HCT116 (cell line): ENCODE measurements around the gene WDR82. TPM values are rescaled to one million over a fixed set of nuclear protein-coding genes. Genes with fewer than 3 reads are reported as not detected.

Experiments
- ATAC-seq: fragments of 200-7000 bp; cut with Tn5 transposase; 2 replicates; pipeline ENCODE4 v1.9.1; 2020; ENCODE audit warnings: mild to moderate bottlenecking, moderate library complexity
- BruUV-seq: library from RNA; stranded (reverse); fragments of 400-500 nt; replicated peaks from 2 replicates; lab custom pipeline; 2021; lab: Mats Ljungman, UMichigan
- CTCF ChIA-PET: fragments of 300-600 bp; sonication (Branson Sonifier 250); formaldehyde crosslinking; loops from one replicate; lab custom pipeline; 2021; ENCODE audit warnings: antibody characterized with exemption; lab: Charles Lee
- POLR2A ChIA-PET: fragments of 300-600, 350-600 bp; sonication (Branson Sonifier 250); formaldehyde crosslinking; loops from one replicate; lab custom pipeline; 2021; ENCODE audit warnings: antibody characterized with exemption; lab: Charles Lee
- RAD21 ChIA-PET, 2 experiments: fragments of 300-600 bp; sonication (Branson Sonifier 250); formaldehyde crosslinking; loops; one replicate each; lab custom pipeline; 2023; ENCODE audit warnings: low total read pairs in 2 of 2; ENCODE audit not compliant: uncharacterized antibody in 2 of 2, unreplicated experiment in 2 of 2, low non-redundant PET in 1 of 2; lab: Charles Lee
- DNase-seq: peaks from one replicate; pipeline ENCODE4 v3.0.0-alpha.2; 2010; ENCODE audit warnings: low read depth, low spot score
- H2AFZ ChIP-seq: fragments of 200-600 bp; shearing (Covaris generic), sonication (generic); 2 replicates; pipeline ENCODE4 v1.6.1; 2017; ENCODE audit warnings: low read depth, mixed run types, mixed read lengths, antibody characterized with exemption, low read length; ENCODE audit not compliant: poor library complexity, severe bottlenecking
- H3K27ac ChIP-seq: 2 replicates; pipeline ENCODE4 v1.5.1; 2012; ENCODE audit warnings: low read depth, low read length
- H3K27me3 ChIP-seq: fragments of 200-600 bp; sonication (generic); 2 replicates; pipeline ENCODE4 v1.6.1; 2016; ENCODE audit warnings: mixed run types, low read length, mixed read lengths; ENCODE audit not compliant: insufficient read depth
- H3K36me3 ChIP-seq, 2 experiments: fragments of 200-500 bp in 1 of 2; fragments of 200-600 bp in 1 of 2; sonication (Bioruptor generic) in 1 of 2; sonication (generic) in 1 of 2; 2 replicates each; pipeline versions ENCODE4 v1.5.1 to v1.6.1; 2014 to 2016; ENCODE audit warnings: low read length in 2 of 2, inconsistent platforms in 1 of 2, mixed read lengths in 1 of 2, mixed run types in 1 of 2; ENCODE audit not compliant: insufficient read depth in 2 of 2, control insufficient read depth in 1 of 2
- H3K4me1 ChIP-seq, 2 experiments: fragments of 200-600 bp in 1 of 2; sonication (generic) in 1 of 2; 2 replicates each; pipeline versions ENCODE4 v1.5.1 to v1.6.1; 2012 to 2017; ENCODE audit warnings: low read length in 2 of 2, inconsistent platforms in 1 of 2, mild to moderate bottlenecking in 1 of 2, mixed read lengths in 1 of 2, mixed run types in 1 of 2, moderate library complexity in 1 of 2; ENCODE audit not compliant: insufficient read depth in 2 of 2, control insufficient read depth in 1 of 2
- H3K4me2 ChIP-seq: fragments of 200-600 bp; sonication (generic); 2 replicates; pipeline ENCODE4 v1.6.1; 2017; ENCODE audit warnings: mixed run types, low read length, mixed read lengths
- H3K4me3 ChIP-seq, 2 experiments: fragments of 200-600 bp in 1 of 2; sonication (generic) in 1 of 2; replicated peaks in 1 of 2; 2 replicates each; pipeline ENCODE4 v1.5.1; 2011 to 2016; ENCODE audit warnings: low read length in 2 of 2, control low read depth in 1 of 2, low read depth in 1 of 2, mild to moderate bottlenecking in 1 of 2, mixed read lengths in 1 of 2, mixed run types in 1 of 2
- H3K79me2 ChIP-seq: fragments of 200-600 bp; sonication (generic); 2 replicates; pipeline ENCODE4 v1.6.1; 2017; ENCODE audit warnings: mild to moderate bottlenecking, mixed run types, low read length, moderate library complexity, mixed read lengths; ENCODE audit not compliant: insufficient read depth
- H3K9ac ChIP-seq: fragments of 200-600 bp; sonication (generic); 2 replicates; pipeline ENCODE4 v1.6.1; 2016; ENCODE audit warnings: low read length, mixed read lengths
- H3K9me2 ChIP-seq: fragments of 200-600 bp; sonication (generic), shearing (Covaris generic); 2 replicates; pipeline ENCODE4 v1.6.1; 2017; ENCODE audit warnings: mixed run types, mild to moderate bottlenecking, moderate library complexity; ENCODE audit not compliant: insufficient read depth
- H3K9me3 ChIP-seq, 2 experiments: fragments of 200-500 bp in 1 of 2; fragments of 200-600 bp in 1 of 2; sonication (Bioruptor generic) in 1 of 2; sonication (generic) in 1 of 2; 2 replicates each; pipeline ENCODE4 v1.6.1; 2014 to 2017; ENCODE audit warnings: low read length in 2 of 2, mixed read lengths in 2 of 2, inconsistent platforms in 1 of 2, low read depth in 1 of 2, mild to moderate bottlenecking in 1 of 2, mixed run types in 1 of 2, moderate library complexity in 1 of 2; ENCODE audit not compliant: control insufficient read depth in 1 of 2, insufficient read depth in 1 of 2
- H4K20me1 ChIP-seq: fragments of 200-600 bp; sonication (generic), shearing (Covaris generic); 2 replicates; pipeline ENCODE4 v1.6.1; 2017; ENCODE audit warnings: mixed run types, mild to moderate bottlenecking, moderate library complexity; ENCODE audit not compliant: insufficient read depth
- JUND ChIP-seq: IDR thresholded peaks from 2 replicates; pipeline ENCODE4 v1.6.1; 2012
- POLR2AphosphoS5 ChIP-seq: IDR thresholded peaks from 2 replicates; pipeline ENCODE4 v1.6.1; 2011; ENCODE audit warnings: mild to moderate bottlenecking, low read depth, low read length, moderate library complexity
- ZFX ChIP-seq: fragments of 450-650 bp; IDR thresholded peaks from 2 replicates; pipeline ENCODE4 v1.6.1; 2017
- intact Hi-C: fragments of 100-400 bp; cut with micrococcal nuclease; formaldehyde crosslinking; loops from 2 replicates; pipeline ENCODE4 v1.10.0; 2022
- total RNA-seq: library from RNA; stranded (reverse); gene quantifications from one replicate; pipeline ENCODE4 v1.2.1, GENCODE V29; 2021; ENCODE audit not compliant: unreplicated experiment

The WDR82 gene
- total RNA-seq, 1 experiment from 2014 or later: 89.7 TPM

GRCh38 chr3:52238193-52238760 is 40.2 kb downstream of the WDR82 start:
- peak overlapping the region; percentile 87 for H3K9ac ChIP-seq
- no peaks in the 10 kb centered on the region for H3K9me2 ChIP-seq
- TF ChIP-seq JUND (no peak), POLR2AphosphoS5 (0 out of 2 replicates have a peak, but pooled peaks have one; percentile 15)
- no peaks in the 10 kb centered on the region for H3K27me3 ChIP-seq
- peak; percentile 2; the same call in 1 of the 2 replicates for ATAC-seq
- H3K36me3 ChIP-seq: no peaks in the 10 kb centered on the region; a peak in 1 of 4 replicates
- peak overlapping the region; percentile 87 to 93 for H3K4me3 ChIP-seq
- peaks cover 29% of the 10 kb centered on the region for H3K79me2 ChIP-seq
- BruUV-seq: TSS peak; percentile 76
- H2AFZ ChIP-seq: no peak overlapping the region
- no peaks in the 10 kb centered on the region for H4K20me1 ChIP-seq
- CTCF ChIA-PET: interaction anchor here (1.1 to 3.1 kb wide), 2 partner anchors 18 to 208 kb away, joined by 3 to 18 read pairs; no protein-coding TSS in a partner anchor
- RAD21 ChIA-PET: interaction anchor here in 1 of 2 experiments (0.7 to 1.3 kb wide), 2 partner anchors 84 to 1472 kb away, joined by 3 read pairs; partner anchors contain the start of gene POC1A
- intact Hi-C loops: loop anchor here (2.0 kb wide), 1 partner anchor 39 kb away; no protein-coding TSS in a partner anchor
- no peak for DNase-seq
- peak overlapping the region; percentile 84 for H3K4me2 ChIP-seq
- peak overlapping the region; percentile 98 for H3K27ac ChIP-seq
- H3K4me1 ChIP-seq: peaks cover 33 to 41% of the 10 kb centered on the region in 2 experiments
- POLR2A ChIA-PET: interaction anchor here (1.0 to 2.6 kb wide), 8 partner anchors 12 to 101 kb away, joined by 3 to 11 read pairs (median 4); partner anchors contain the start of gene WDR82
- H3K9me3 ChIP-seq: no peaks in the 10 kb centered on the region

- H3K4me3 ChIP-seq: peak overlapping the region; percentile 87 to 93
- peaks cover 29% of the 10 kb centered on the region for H3K79me2 ChIP-seq
- ChIA-PET CTCF (interaction anchor here (0.9 to 3.1 kb wide), 5 partner anchors 17 to 236 kb away, joined by 4 to 18 read pairs (median 5); no protein-coding TSS in a partner anchor), POLR2A (interaction anchor here (0.6 to 2.6 kb wide), 9 partner anchors 11 to 191 kb away, joined by 3 to 11 read pairs (median 4); partner anchors contain the start of gene WDR82), RAD21 (interaction anchor here (0.7 to 1.3 kb wide), 2 partner anchors 21 to 84 kb away, joined by 3 read pairs; partner anchors contain the start of gene POC1A (in 1 of the 2))
- peak; percentile 51 for DNase-seq
- H3K4me2 ChIP-seq: peak overlapping the region; percentile 84
- TF ChIP-seq ZFX (0 out of 2 replicates have a peak, but pooled peaks have one; percentile 22), POLR2AphosphoS5 (peak; percentile 15; the same call in 1 of the 2 replicates), JUND (no peak)
- no peak overlapping the region for H2AFZ ChIP-seq
- intact Hi-C loops: loop anchor here (2.0 kb wide), 1 partner anchor 39 kb away; no protein-coding TSS in a partner anchor
- H3K9me2 ChIP-seq: no peaks in the 10 kb centered on the region
- no TSS peak for BruUV-seq
- no peaks in the 10 kb centered on the region; a peak in 1 of 4 replicates for H3K36me3 ChIP-seq
- H3K9ac ChIP-seq: peak overlapping the region; percentile 87
- peak overlapping the region; percentile 98 for H3K27ac ChIP-seq
- H3K9me3 ChIP-seq: no peaks in the 10 kb centered on the region
- H3K27me3 ChIP-seq: no peaks in the 10 kb centered on the region
- ATAC-seq: peak; percentile 62
- H4K20me1 ChIP-seq: no peaks in the 10 kb centered on the region
- peaks cover 33 to 41% of the 10 kb centered on the region in 2 experiments for H3K4me1 ChIP-seq
Measured at GRCh38 chr3:52237657-52238172, 40.7 kb downstream of the WDR82 start.
